ENCODE results near the gene SLC36A4.

DNA sequence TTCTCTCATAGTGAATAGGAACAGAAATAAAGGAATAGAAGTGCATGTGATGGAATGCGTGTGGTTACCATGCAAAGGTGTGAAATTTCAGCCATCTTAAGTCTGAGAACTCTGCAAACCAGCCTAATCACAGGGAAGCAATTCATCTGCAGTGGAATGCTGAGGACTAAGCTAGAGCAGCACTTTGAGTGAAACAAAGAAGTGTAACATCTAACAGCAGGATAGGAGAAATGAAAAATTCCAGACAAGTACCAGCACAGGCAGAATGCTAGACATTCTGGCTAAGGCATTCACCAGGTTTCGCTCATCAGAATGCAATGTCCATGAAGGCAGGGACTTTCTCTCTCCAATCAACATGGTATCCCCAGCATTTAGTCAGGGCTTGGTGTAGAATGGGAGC, 41.2 kb upstream of the SLC36A4 start:
- TF ChIP-seq, protein P1, sequence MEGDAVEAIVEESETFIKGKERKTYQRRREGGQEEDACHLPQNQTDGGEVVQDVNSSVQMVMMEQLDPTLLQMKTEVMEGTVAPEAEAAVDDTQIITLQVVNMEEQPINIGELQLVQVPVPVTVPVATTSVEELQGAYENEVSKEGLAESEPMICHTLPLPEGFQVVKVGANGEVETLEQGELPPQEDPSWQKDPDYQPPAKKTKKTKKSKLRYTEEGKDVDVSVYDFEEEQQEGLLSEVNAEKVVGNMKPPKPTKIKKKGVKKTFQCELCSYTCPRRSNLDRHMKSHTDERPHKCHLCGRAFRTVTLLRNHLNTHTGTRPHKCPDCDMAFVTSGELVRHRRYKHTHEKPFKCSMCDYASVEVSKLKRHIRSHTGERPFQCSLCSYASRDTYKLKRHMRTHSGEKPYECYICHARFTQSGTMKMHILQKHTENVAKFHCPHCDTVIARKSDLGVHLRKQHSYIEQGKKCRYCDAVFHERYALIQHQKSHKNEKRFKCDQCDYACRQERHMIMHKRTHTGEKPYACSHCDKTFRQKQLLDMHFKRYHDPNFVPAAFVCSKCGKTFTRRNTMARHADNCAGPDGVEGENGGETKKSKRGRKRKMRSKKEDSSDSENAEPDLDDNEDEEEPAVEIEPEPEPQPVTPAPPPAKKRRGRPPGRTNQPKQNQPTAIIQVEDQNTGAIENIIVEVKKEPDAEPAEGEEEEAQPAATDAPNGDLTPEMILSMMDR (IDR thresholded peaks at IDR 0.05): no peak
- TF ChIP-seq POLR2A (IDR thresholded peaks at IDR 0.05): no peak

All from lower leg skin (tissue), 3 donors.